Measurements from ENCODE around the gene SENP2. TPM values are rescaled to one million over a fixed set of nuclear protein-coding genes. Genes with fewer than 3 reads are reported as not detected.

Gene SENP2
- total and polyA plus RNA-seq, 4 donors, result 7.9 to 23.3 (median 11.3) TPM

DNA sequence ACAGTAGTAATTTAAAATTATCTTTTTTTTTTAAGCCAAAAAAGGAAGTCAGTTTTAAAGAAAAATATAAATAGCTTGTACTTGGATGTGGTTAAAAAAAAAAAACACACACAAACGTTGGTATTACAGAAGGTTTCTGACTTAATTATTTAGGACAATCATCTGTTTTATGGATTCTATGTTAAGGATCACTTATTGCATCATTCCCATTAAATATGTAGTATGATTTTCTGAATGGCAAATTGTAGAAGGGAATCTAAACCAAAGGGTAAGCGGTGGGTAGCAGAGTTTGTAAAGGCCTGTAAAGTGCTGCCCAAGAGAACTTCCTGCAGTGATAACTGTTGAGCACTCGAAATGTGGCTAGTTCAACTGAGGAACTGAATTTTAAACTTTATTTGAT is 8.0 kb downstream of the SENP2 start:
- H3K4me3 ChIP-seq (ENCODE audit: low read depth in 1 of 3, low read length in 3 of 3), result no peak overlapping the region
- H3K9me3 ChIP-seq (ENCODE audit: control insufficient read depth in 4 of 4, low read length in 3 of 4), result no peaks in the 10 kb centered on the region
- H3K27me3 ChIP-seq (ENCODE audit: control insufficient read depth in 4 of 4, insufficient read depth in 4 of 4, low read length in 3 of 4), result no peaks in the 10 kb centered on the region
- no peak overlapping the region for H3K27ac ChIP-seq (ENCODE audit: low read depth in 1 of 2, low read length in 2 of 2)
- TF ChIP-seq SP1 (IDR thresholded peaks at IDR 0.05) (no peak), EGR1 (IDR thresholded peaks at IDR 0.05; ENCODE audit: low read depth in 2 of 2) (no peak), RXRA (IDR thresholded peaks at IDR 0.05) (no peak), FOXA1 (IDR thresholded peaks at IDR 0.05) (no peak), NR2F2 (IDR thresholded peaks at IDR 0.05) (no peak), YY1 (IDR thresholded peaks at IDR 0.05) (no peak), HNF4G (IDR thresholded peaks at IDR 0.05) (no peak), RAD21 (IDR thresholded peaks at IDR 0.05) (no peak)
- TF ChIP-seq, protein P1, sequence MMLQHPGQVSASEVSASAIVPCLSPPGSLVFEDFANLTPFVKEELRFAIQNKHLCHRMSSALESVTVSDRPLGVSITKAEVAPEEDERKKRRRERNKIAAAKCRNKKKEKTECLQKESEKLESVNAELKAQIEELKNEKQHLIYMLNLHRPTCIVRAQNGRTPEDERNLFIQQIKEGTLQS (IDR thresholded peaks at IDR 0.05), result no peak
- 84% methylated on average over 3 of the region's 3 CpGs for WGBS
- no peak for DNase-seq (ENCODE audit: low spot score)
- no peak overlapping the region for H3K9ac ChIP-seq (ENCODE audit: low read depth in 1 of 2, low read length in 2 of 2)
- peaks cover 5 to 18% (median 10%) of the 10 kb centered on the region in 4 donors for H3K36me3 ChIP-seq (ENCODE audit: control insufficient read depth in 4 of 4, insufficient read depth in 3 of 4, low read depth in 1 of 4, low read length in 3 of 4)
- peaks cover 0 to 8% (median 7%) of the 10 kb centered on the region in 4 donors for H3K4me1 ChIP-seq (ENCODE audit: control insufficient read depth in 4 of 4, insufficient read depth in 4 of 4, low read length in 3 of 4)

- TF ChIP-seq TAF1 (conservative IDR thresholded peaks at IDR 0.05), result no peak
- no peak for TF ChIP-seq RXRA (IDR thresholded peaks at IDR 0.05)
- no peak for TF ChIP-seq JUND (IDR thresholded peaks at IDR 0.05)
- TF ChIP-seq HNF4A (conservative IDR thresholded peaks at IDR 0.05), result no peak
- TF ChIP-seq RAD21 (IDR thresholded peaks at IDR 0.05), result no peak
- no peak for TF ChIP-seq NR2F2 (IDR thresholded peaks at IDR 0.05)
- Histone ChIP-seq H3K9ac (ENCODE audit: low read depth in 1 of 2, low read length in 2 of 2) (no peak overlapping the region), H3K27ac (ENCODE audit: low read depth in 1 of 2, low read length in 2 of 2) (no peak overlapping the region), H3K9me3 (ENCODE audit: control insufficient read depth in 4 of 4, low read length in 3 of 4) (no peaks in the 10 kb centered on the region), H3K27me3 (ENCODE audit: control insufficient read depth in 4 of 4, insufficient read depth in 4 of 4, low read length in 3 of 4) (no peaks in the 10 kb centered on the region), H3K4me1 (ENCODE audit: control insufficient read depth in 4 of 4, insufficient read depth in 4 of 4, low read length in 3 of 4) (no peaks in the 10 kb centered on the region), H3K36me3 (ENCODE audit: control insufficient read depth in 4 of 4, insufficient read depth in 3 of 4, low read depth in 1 of 4, low read length in 3 of 4) (peaks cover 5 to 23% (median 14%) of the 10 kb centered on the region in 4 donors), H3K4me3 (ENCODE audit: low read depth in 1 of 3, low read length in 3 of 3) (no peak overlapping the region)
- no peak for DNase-seq (ENCODE audit: low spot score)
- WGBS, result 88% methylated on average over 4 of the region's 4 CpGs
Observed at GRCh38 chr3:185595526-185595925, 9.4 kb downstream of the SENP2 start.

DNA sequence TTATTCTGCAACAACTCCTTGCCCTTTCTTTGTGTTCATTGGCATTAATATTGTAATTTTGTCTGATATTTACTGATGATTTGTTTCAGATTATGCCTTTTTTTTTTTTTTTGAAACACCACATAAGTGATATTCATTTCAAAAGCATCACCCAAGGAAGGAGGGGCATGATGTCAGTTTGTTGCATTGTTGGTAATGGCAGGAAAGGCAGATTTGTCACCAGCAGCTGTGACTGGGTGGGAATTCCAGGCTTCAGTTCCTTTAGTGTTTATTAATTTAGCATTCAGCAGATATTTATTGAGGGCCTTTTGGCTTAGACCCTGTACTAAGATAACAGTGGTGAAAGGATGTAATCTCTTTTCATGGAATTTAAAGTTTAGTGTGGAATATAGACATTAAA is 19.5 kb downstream of the SENP2 start:
- peaks cover 12 to 56% (median 45%) of the 10 kb centered on the region in 4 donors for H3K36me3 ChIP-seq (ENCODE audit: control insufficient read depth in 4 of 4, insufficient read depth in 3 of 4, low read depth in 1 of 4, low read length in 3 of 4)
- TF ChIP-seq MAX (IDR thresholded peaks at IDR 0.05) (no peak), HNF4G (IDR thresholded peaks at IDR 0.05) (no peak), FOXA2 (IDR thresholded peaks at IDR 0.05) (no peak), TAF1 (conservative IDR thresholded peaks at IDR 0.05) (no peak), FOXA1 (IDR thresholded peaks at IDR 0.05) (no peak), NR2F2 (IDR thresholded peaks at IDR 0.05) (no peak), EGR1 (IDR thresholded peaks at IDR 0.05; ENCODE audit: low read depth in 2 of 2) (no peak), REST (IDR thresholded peaks at IDR 0.05) (no peak), GABPA (IDR thresholded peaks at IDR 0.05 in 1 of 2, conservative IDR thresholded peaks at IDR 0.05 in 1 of 2) (no peak), RXRA (IDR thresholded peaks at IDR 0.05) (no peak), JUND (IDR thresholded peaks at IDR 0.05) (no peak), YY1 (IDR thresholded peaks at IDR 0.05) (no peak), HNF4A (conservative IDR thresholded peaks at IDR 0.05) (no peak), RAD21 (IDR thresholded peaks at IDR 0.05) (no peak)
- TF ChIP-seq, protein P2, sequence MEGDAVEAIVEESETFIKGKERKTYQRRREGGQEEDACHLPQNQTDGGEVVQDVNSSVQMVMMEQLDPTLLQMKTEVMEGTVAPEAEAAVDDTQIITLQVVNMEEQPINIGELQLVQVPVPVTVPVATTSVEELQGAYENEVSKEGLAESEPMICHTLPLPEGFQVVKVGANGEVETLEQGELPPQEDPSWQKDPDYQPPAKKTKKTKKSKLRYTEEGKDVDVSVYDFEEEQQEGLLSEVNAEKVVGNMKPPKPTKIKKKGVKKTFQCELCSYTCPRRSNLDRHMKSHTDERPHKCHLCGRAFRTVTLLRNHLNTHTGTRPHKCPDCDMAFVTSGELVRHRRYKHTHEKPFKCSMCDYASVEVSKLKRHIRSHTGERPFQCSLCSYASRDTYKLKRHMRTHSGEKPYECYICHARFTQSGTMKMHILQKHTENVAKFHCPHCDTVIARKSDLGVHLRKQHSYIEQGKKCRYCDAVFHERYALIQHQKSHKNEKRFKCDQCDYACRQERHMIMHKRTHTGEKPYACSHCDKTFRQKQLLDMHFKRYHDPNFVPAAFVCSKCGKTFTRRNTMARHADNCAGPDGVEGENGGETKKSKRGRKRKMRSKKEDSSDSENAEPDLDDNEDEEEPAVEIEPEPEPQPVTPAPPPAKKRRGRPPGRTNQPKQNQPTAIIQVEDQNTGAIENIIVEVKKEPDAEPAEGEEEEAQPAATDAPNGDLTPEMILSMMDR (IDR thresholded peaks at IDR 0.05; ENCODE audit: low read depth, low read length, missing input control), result no peak
- TF ChIP-seq, protein P3, sequence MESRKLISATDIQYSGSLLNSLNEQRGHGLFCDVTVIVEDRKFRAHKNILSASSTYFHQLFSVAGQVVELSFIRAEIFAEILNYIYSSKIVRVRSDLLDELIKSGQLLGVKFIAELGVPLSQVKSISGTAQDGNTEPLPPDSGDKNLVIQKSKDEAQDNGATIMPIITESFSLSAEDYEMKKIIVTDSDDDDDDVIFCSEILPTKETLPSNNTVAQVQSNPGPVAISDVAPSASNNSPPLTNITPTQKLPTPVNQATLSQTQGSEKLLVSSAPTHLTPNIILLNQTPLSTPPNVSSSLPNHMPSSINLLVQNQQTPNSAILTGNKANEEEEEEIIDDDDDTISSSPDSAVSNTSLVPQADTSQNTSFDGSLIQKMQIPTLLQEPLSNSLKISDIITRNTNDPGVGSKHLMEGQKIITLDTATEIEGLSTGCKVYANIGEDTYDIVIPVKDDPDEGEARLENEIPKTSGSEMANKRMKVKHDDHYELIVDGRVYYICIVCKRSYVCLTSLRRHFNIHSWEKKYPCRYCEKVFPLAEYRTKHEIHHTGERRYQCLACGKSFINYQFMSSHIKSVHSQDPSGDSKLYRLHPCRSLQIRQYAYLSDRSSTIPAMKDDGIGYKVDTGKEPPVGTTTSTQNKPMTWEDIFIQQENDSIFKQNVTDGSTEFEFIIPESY (IDR thresholded peaks at IDR 0.05), result no peak
- TF ChIP-seq, protein P1 (IDR thresholded peaks at IDR 0.05), result no peak
- H3K27ac ChIP-seq (ENCODE audit: low read depth in 1 of 2, low read length in 2 of 2), result no peak overlapping the region

More for the DNA sequence above, 19.5 kb downstream of the SENP2 start:
- H3K4me1 ChIP-seq (ENCODE audit: control insufficient read depth in 4 of 4, insufficient read depth in 4 of 4, low read length in 3 of 4), result no peaks in the 10 kb centered on the region
- H3K27me3 ChIP-seq (ENCODE audit: control insufficient read depth in 4 of 4, insufficient read depth in 4 of 4, low read length in 3 of 4), result no peaks in the 10 kb centered on the region
- H3K9me3 ChIP-seq (ENCODE audit: control insufficient read depth in 4 of 4, low read length in 3 of 4), result no peaks in the 10 kb centered on the region
- H3K4me3 ChIP-seq (ENCODE audit: low read depth in 1 of 3, low read length in 3 of 3), result no peak overlapping the region
- DNase-seq (ENCODE audit: low spot score), result no peak
- no peak overlapping the region for H3K9ac ChIP-seq (ENCODE audit: low read depth in 1 of 2, low read length in 2 of 2)
